GM12878 (cell line): ENCODE results near the gene ARHGEF7. TPM values are rescaled to one million over a fixed set of nuclear protein-coding genes. Genes with fewer than 3 reads are reported as not detected.

ENCODE experiments used
- ATAC-seq: fragments of 200-7000 bp; cut with Tn5 transposase; 3 replicates; pipeline ENCODE4 v1.9.1; 2020; ENCODE audit warnings: mild to moderate bottlenecking, moderate library complexity
- BruUV-seq: library from RNA; stranded (reverse); fragments of 400-500 nt; replicated peaks from 2 replicates; lab custom pipeline; 2021; lab: Mats Ljungman, UMichigan
- CTCF ChIA-PET: fragments of 300-600 bp; sonication (Branson Sonifier 250); formaldehyde crosslinking; extraction: SDS; loops from one replicate; lab custom pipeline; 2021; ENCODE audit warnings: inconsistent platforms; lab: Yijun Ruan, JAX
- POLR2A ChIA-PET: fragments of 350-600 bp; formaldehyde crosslinking; extraction: SDS; loops from one replicate; lab custom pipeline; 2021; ENCODE audit warnings: inconsistent platforms; lab: Charles Lee
- RAD21 ChIA-PET: fragments of 300-600 bp; sonication (Branson Sonifier 250); formaldehyde crosslinking; loops from one replicate; lab custom pipeline; 2023; ENCODE audit warnings: antibody characterized with exemption; ENCODE audit not compliant: unreplicated experiment; lab: Charles Lee
- SMC1A ChIA-PET: fragments of 300-600 bp; sonication (Branson Sonifier 250); formaldehyde crosslinking; loops from one replicate; lab custom pipeline; 2023; ENCODE audit not compliant: unreplicated experiment, uncharacterized antibody; lab: Charles Lee
- DNase-seq: peaks from one replicate; pipeline ENCODE4 v3.0.0-alpha.2; 2011; ENCODE audit warnings: low read depth, low spot score
- FAIRE-seq: peaks from 3 replicates; lab custom pipeline; 2011; peaks lifted over from hg19 to GRCh38; lab: Jason Lieb, UNC
- H2AFZ ChIP-seq: 2 replicates; pipeline ENCODE4 v1.6.0; 2011; ENCODE audit warnings: low read depth, low read length, control low read depth; ENCODE audit not compliant: control insufficient read depth
- H3K27ac ChIP-seq: 2 replicates; pipeline ENCODE4 v1.5.1; 2011; ENCODE audit warnings: control low read depth; ENCODE audit not compliant: control insufficient read depth, insufficient read depth
- H3K27me3 ChIP-seq, 2 experiments: replicated peaks in 1 of 2; 2 replicates each; pipeline versions ENCODE4 v1.6.0 to v1.6.1; 2011; ENCODE audit warnings: low read length in 1 of 2; ENCODE audit not compliant: control insufficient read depth in 2 of 2, insufficient read depth in 2 of 2
- H3K36me3 ChIP-seq, 2 experiments: 2 replicates each; pipeline ENCODE4 v1.5.1; 2011; ENCODE audit warnings: low read length in 1 of 2; ENCODE audit not compliant: control insufficient read depth in 2 of 2, insufficient read depth in 2 of 2
- H3K4me1 ChIP-seq: 2 replicates; pipeline ENCODE4 v1.6.1; 2011; ENCODE audit warnings: mild to moderate bottlenecking, low read length, moderate library complexity, mixed read lengths; ENCODE audit not compliant: control insufficient read depth, insufficient read depth
- H3K4me2 ChIP-seq: 2 replicates; pipeline ENCODE4 v1.6.0; 2011; ENCODE audit warnings: control low read depth; ENCODE audit not compliant: control insufficient read depth, insufficient read depth
- H3K4me3 ChIP-seq: fragments of 200-600 bp; sonication (generic); 2 replicates; pipeline ENCODE4 v1.5.1; 2016
- H3K79me2 ChIP-seq: 2 replicates; pipeline ENCODE4 v1.6.0; 2011; ENCODE audit warnings: low read length; ENCODE audit not compliant: control insufficient read depth, insufficient read depth
- H3K9ac ChIP-seq: 2 replicates; pipeline ENCODE4 v1.8.0; 2011; ENCODE audit warnings: low read length, control low read depth, mixed read lengths; ENCODE audit not compliant: control insufficient read depth, insufficient read depth
- H3K9me3 ChIP-seq: replicated peaks from 3 replicates; pipeline ENCODE4 v1.5.1; 2011; ENCODE audit warnings: mild to moderate bottlenecking, low read length; ENCODE audit not compliant: control insufficient read depth, insufficient read depth
- H4K20me1 ChIP-seq: 2 replicates; pipeline ENCODE4 v1.6.0; 2011; ENCODE audit not compliant: control insufficient read depth, insufficient read depth
- BRCA1 ChIP-seq: IDR thresholded peaks from 2 replicates; pipeline ENCODE4 v1.6.1; 2011; ENCODE audit warnings: low read depth, low read length, improper control_type of control experiment
- IKZF2 ChIP-seq, 2 experiments: fragments of 450-650 bp; IDR thresholded peaks; 2 replicates each; pipeline ENCODE4 v1.6.1; 2017; ENCODE audit warnings: mild to moderate bottlenecking in 2 of 2, moderate library complexity in 2 of 2
- RUNX3 ChIP-seq: IDR thresholded peaks from 2 replicates; pipeline ENCODE4 v1.6.1; 2012; ENCODE audit warnings: low read length, inconsistent platforms
- SPI1 ChIP-seq: IDR thresholded peaks from 2 replicates; pipeline ENCODE4 v1.6.1; 2011; ENCODE audit warnings: low read depth, mild to moderate bottlenecking, low read length, moderate library complexity, borderline replicate concordance; ENCODE audit not compliant: insufficient read depth
- ZNF687 ChIP-seq: fragments of 450-650 bp; IDR thresholded peaks from 2 replicates; pipeline ENCODE4 v1.6.1; 2017; ENCODE audit warnings: mild to moderate bottlenecking, moderate library complexity
- WGBS: methylation state at CpG from one replicate; pipeline ENCODE4 v1.1.6; 2016; ENCODE audit warnings: low lambda C conversion rate; ENCODE audit not compliant: insufficient replicate concordance, insufficient coverage; ENCODE audit errors: missing lambda C conversion rate; 5-methylcytosine and 5-hydroxymethylcytosine counted together
- in situ Hi-C: fragments of 300-500 bp; cut with MboI; formaldehyde crosslinking; loops from 9 replicates; pipeline ENCODE4 v1.14.3; 2018; ENCODE audit warnings: mixed read lengths
- intact Hi-C: fragments of 100-400 bp; cut with micrococcal nuclease; formaldehyde crosslinking; loops from one replicate; pipeline ENCODE4 v1.14.2; 2022; ENCODE audit not compliant: unreplicated experiment
- polyA plus RNA-seq, 11 experiments: library from polyadenylated mRNA; depleted of rRNA in 4 of 11; unstranded in 6 of 11; stranded (reverse) in 5 of 11; fragments of >200 nt; fragmentation: Nextera tagmentation in 4 of 11; fragmentation: Illumina TruSeq in 1 of 11; extraction: Ambion mirVana in 4 of 11; extraction: Trizol in 1 of 11; gene quantifications; 1 replicate in 1 of 11; 2 replicates in 10 of 11; pipeline versions ENCODE4 v1.2.1 to v1.2.3, GENCODE V29; 2011 to 2016; ENCODE audit warnings: inconsistent platforms in 2 of 11, missing spikeins in 2 of 11, low read depth in 1 of 11
- total RNA-seq, 4 experiments: library from RNA; depleted of rRNA in 3 of 4; stranded (reverse); fragments of >200 nt in 3 of 4; fragmentation: Illumina TruSeq in 1 of 4; extraction: Trizol in 1 of 4; gene quantifications; 2 replicates each; pipeline versions ENCODE4 v1.2.1 to v1.2.3, GENCODE V29; 2013 to 2021
- TF ChIP-seq, protein P1 (sequence below): fragments of 450-650 bp; IDR thresholded peaks from 2 replicates; pipeline ENCODE4 v1.6.1; 2016; ENCODE audit warnings: mild to moderate bottlenecking

ARHGEF7 gene
- total and polyA plus RNA-seq, 10 of the 15 experiments (the other 5 are each of a cell fraction or from before 2014, with no cell fraction given) = 4.7 to 65.5 (median 36.6) TPM

- POLR2A ChIA-PET = no interaction called here
- in situ Hi-C loops = no loop called here
- no peak overlapping the region for H3K9ac ChIP-seq
- 54% methylated on average over 6 of the region's 6 CpGs for WGBS
- H3K4me3 ChIP-seq = no peak overlapping the region
- peaks cover 9% of the 10 kb centered on the region; the same call in 2 of the 3 replicates for H3K9me3 ChIP-seq
- H3K4me1 ChIP-seq = peaks cover 45% of the 10 kb centered on the region
- no TSS peak for BruUV-seq
- H3K4me2 ChIP-seq = no peak overlapping the region; the same call in 1 of the 2 replicates
- no peak overlapping the region for H2AFZ ChIP-seq
- peak overlapping the region; percentile 69 for H3K27ac ChIP-seq
- intact Hi-C loops = loop anchor here (10.0 kb wide), 1 partner anchor 465 kb away; the partner anchor contains the start of gene ING1
- SMC1A ChIA-PET = interaction anchor here (0.9 to 1.9 kb wide), 5 partner anchors 9 to 38 kb away, joined by 3 to 7 read pairs (median 4); no protein-coding TSS in a partner anchor
- H3K36me3 ChIP-seq = peaks cover 11 to 13% of the 10 kb centered on the region in 2 experiments; a peak in 3 of 4 replicates
- peaks cover 92% of the 10 kb centered on the region for H3K79me2 ChIP-seq
- FAIRE-seq = no peak
- ATAC-seq = no peak
- RAD21 ChIA-PET = interaction anchor here (0.7 to 1.1 kb wide), 3 partner anchors 23 to 112 kb away, joined by 3 to 4 read pairs (median 4); no protein-coding TSS in a partner anchor
- CTCF ChIA-PET = interaction anchor here (0.6 to 1.2 kb wide), 5 partner anchors 9 to 557 kb away, joined by 3 to 4 read pairs (median 3); no protein-coding TSS in a partner anchor
- H4K20me1 ChIP-seq = no peaks in the 10 kb centered on the region
- no peak for TF ChIP-seq BRCA1
- 0 out of 2 replicates have a peak, but pooled peaks have one; percentile 48 for TF ChIP-seq ZNF687
- 0 out of 4 replicates have a peak, but pooled peaks of 1 of the 2 experiments have one; percentile 11 for TF ChIP-seq IKZF2 (IDR thresholded peaks at IDR 0.05)
- peak; percentile 25; the same call in 1 of the 2 replicates for TF ChIP-seq RUNX3
- TF ChIP-seq, protein P1, sequence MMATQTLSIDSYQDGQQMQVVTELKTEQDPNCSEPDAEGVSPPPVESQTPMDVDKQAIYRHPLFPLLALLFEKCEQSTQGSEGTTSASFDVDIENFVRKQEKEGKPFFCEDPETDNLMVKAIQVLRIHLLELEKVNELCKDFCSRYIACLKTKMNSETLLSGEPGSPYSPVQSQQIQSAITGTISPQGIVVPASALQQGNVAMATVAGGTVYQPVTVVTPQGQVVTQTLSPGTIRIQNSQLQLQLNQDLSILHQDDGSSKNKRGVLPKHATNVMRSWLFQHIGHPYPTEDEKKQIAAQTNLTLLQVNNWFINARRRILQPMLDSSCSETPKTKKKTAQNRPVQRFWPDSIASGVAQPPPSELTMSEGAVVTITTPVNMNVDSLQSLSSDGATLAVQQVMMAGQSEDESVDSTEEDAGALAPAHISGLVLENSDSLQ = peak; percentile 68; the same call in 1 of the 2 replicates
- TF ChIP-seq SPI1 = no peak
- DNase-seq = no peak
- H3K27me3 ChIP-seq = no peaks in the 10 kb centered on the region
Observed at GRCh38 chr13:111179908-111180760, 65.0 kb downstream of the ARHGEF7 start.
